Thyroid gland (tissue), 4 donors: ENCODE results near the gene PDE8A.

Experiments used
- CTCF ChIP-seq, 6 experiments: fragments of 200-600 bp in 3 of 6; fragments of 450-650 bp in 3 of 6; sonication (generic) in 3 of 6; IDR thresholded peaks; one replicate each; pipeline ENCODE4 v1.5.1; 2016 to 2019; ENCODE audit warnings: antibody characterized with exemption in 6 of 6, mild to moderate bottlenecking in 2 of 6, inconsistent platforms in 1 of 6, moderate library complexity in 1 of 6
- POLR2A ChIP-seq, 2 donors: fragments of 450-650 bp; IDR thresholded peaks; one replicate each; pipeline ENCODE4 v1.6.1; 2017; ENCODE audit warnings: antibody characterized with exemption in 2 of 2, mild to moderate bottlenecking in 2 of 2, moderate library complexity in 1 of 2

DNA sequence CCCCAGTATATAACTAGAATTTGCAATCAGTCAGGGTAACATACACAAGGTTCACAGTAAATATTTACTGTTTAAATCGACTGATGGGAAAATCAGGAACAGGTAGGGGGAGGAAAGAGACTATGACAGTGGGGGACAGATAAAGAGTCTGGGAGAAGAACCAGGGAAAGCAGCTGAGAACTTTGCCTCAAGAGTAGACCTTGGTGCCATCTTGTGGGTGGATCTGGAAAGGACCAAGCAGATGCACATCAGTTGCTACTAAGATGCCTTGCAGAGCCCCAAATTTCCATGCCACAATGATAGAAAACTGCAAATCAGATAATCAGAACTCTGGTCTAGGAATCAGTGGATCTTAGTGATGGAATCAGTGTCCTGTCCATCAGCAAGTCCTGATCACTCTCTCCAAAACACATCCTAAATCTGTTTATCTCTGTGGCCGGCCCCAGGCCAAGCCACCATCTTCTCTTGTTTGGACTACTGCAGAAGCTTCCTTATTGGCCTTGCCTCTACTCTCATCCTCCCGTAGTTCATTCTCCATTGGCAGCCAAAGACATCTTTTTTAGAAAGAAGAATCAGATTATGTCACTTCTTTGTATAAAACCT, 62.7 kb downstream of the PDE8A start:
- TF ChIP-seq CTCF (IDR thresholded peaks at IDR 0.05) = peak in 5 of 6 experiments; percentile 29 to 53 (median 45)
- no peak for TF ChIP-seq POLR2A (IDR thresholded peaks at IDR 0.05)
